Tibial nerve (tissue), 4 donors: Measurements from ENCODE around the gene ITGA8. TPM values are rescaled to one million over a fixed set of nuclear protein-coding genes. Genes with fewer than 3 reads are reported as not detected.

ENCODE experiments used
- DNase-seq, 2 donors: peaks; one replicate each; pipeline ENCODE4 v3.0.0-alpha.2; 2019; ENCODE audit warnings: low spot score in 2 of 2
- H3K27ac ChIP-seq, 4 donors: fragments of 200-600 bp; sonication (generic) in 3 of 4; one replicate each; pipeline ENCODE4 v1.5.1; 2017 to 2019; ENCODE audit warnings: mild to moderate bottlenecking in 1 of 4
- H3K27me3 ChIP-seq, 2 donors: fragments of 200-600 bp; sonication (generic) in 1 of 2; one replicate each; pipeline versions ENCODE4 v1.5.1 to v1.6.0; 2017 to 2019
- H3K36me3 ChIP-seq, 3 donors: fragments of 200-600 bp; sonication (generic); one replicate each; pipeline ENCODE4 v1.5.1; 2018 to 2019
- H3K4me1 ChIP-seq, 4 donors: fragments of 200-600 bp; sonication (generic) in 3 of 4; one replicate each; pipeline ENCODE4 v1.5.1; 2017 to 2019
- H3K4me3 ChIP-seq, 4 donors: fragments of 200-600 bp; sonication (generic) in 3 of 4; one replicate each; pipeline ENCODE4 v1.5.1; 2017 to 2019; ENCODE audit warnings: mild to moderate bottlenecking in 1 of 4, moderate library complexity in 1 of 4
- H3K9me3 ChIP-seq, 4 donors: fragments of 200-600 bp; sonication (generic) in 3 of 4; one replicate each; pipeline ENCODE4 v1.5.1; 2017 to 2019
- CTCF ChIP-seq, 5 experiments: fragments of 200-600 bp in 3 of 5; fragments of 450-650 bp in 2 of 5; sonication (generic) in 3 of 5; IDR thresholded peaks; one replicate each; pipeline ENCODE4 v1.5.1; 2016 to 2019; ENCODE audit warnings: antibody characterized with exemption in 5 of 5, mild to moderate bottlenecking in 3 of 5, moderate library complexity in 2 of 5
- EP300 ChIP-seq, 2 donors: sonication (generic); formaldehyde crosslinking; IDR thresholded peaks; one replicate each; pipeline ENCODE4 v1.6.1; 2017; ENCODE audit warnings: antibody characterized with exemption in 2 of 2, mild to moderate bottlenecking in 1 of 2
- POLR2A ChIP-seq, 2 donors: fragments of 450-650 bp; IDR thresholded peaks; one replicate each; pipeline ENCODE4 v1.6.1; 2017; ENCODE audit warnings: antibody characterized with exemption in 2 of 2, mild to moderate bottlenecking in 2 of 2, moderate library complexity in 2 of 2
- WGBS, 2 donors: methylation state at CpG; one replicate each; pipeline ENCODE4 v1.1.5; 2018; 5-methylcytosine and 5-hydroxymethylcytosine counted together
- total RNA-seq, 4 donors: library from RNA; depleted of rRNA; stranded (reverse); fragments of >200 nt; gene quantifications; one replicate each; pipeline ENCODE4 v1.1.0, GENCODE V29; 2016

Gene ITGA8
- total RNA-seq, 4 donors from 2014 or later: 1.5 to 8.7 (median 4.3) TPM

DNA sequence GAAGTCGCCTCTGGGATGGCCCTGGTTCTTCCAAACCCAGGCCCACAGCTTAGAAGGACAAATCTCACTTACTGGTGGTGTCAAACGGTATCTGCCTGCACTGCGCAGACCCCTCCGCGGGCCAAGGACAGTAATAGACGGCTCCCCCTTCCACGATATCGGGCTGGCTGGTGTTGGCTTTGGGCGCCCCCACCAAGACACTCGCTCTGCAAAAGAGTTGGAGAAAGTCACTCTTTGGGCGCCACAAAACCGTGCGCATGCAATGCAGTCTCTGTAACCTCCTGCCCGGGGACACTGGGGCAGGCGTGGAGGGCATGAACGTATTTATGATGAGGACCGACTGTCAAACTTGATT is 1.1 kb downstream of the ITGA8 start:
- no peaks in the 10 kb centered on the region for H3K36me3 ChIP-seq
- H3K9me3 ChIP-seq: no peaks in the 10 kb centered on the region
- H3K4me3 ChIP-seq: peak overlapping the region in 2 of 4 donors; percentile 40 to 51
- peaks cover 0 to 27% of the 10 kb centered on the region in 2 donors for H3K27me3 ChIP-seq
- no peak for DNase-seq
- H3K4me1 ChIP-seq: peaks cover 0 to 18% (median 0%) of the 10 kb centered on the region in 4 donors
- 27 to 41% methylated on average over 11 to 12 of the region's 17 CpGs for WGBS, 2 donors
- H3K27ac ChIP-seq: no peak overlapping the region
- TF ChIP-seq EP300 (IDR thresholded peaks at IDR 0.05): no peak
- no peak for TF ChIP-seq CTCF (IDR thresholded peaks at IDR 0.05)
- TF ChIP-seq POLR2A (IDR thresholded peaks at IDR 0.05): no peak

- DNase-seq: no peak
- H3K36me3 ChIP-seq: no peaks in the 10 kb centered on the region
- peaks cover 0 to 15% (median 0%) of the 10 kb centered on the region in 4 donors for H3K4me1 ChIP-seq
- H3K9me3 ChIP-seq: no peaks in the 10 kb centered on the region
- TF ChIP-seq POLR2A (IDR thresholded peaks at IDR 0.05) (no peak), CTCF (IDR thresholded peaks at IDR 0.05) (peak in 4 of 5 experiments; percentile 18 to 36 (median 20)), EP300 (IDR thresholded peaks at IDR 0.05) (no peak)
- no peak overlapping the region for H3K4me3 ChIP-seq
- peaks cover 0 to 27% of the 10 kb centered on the region in 2 donors for H3K27me3 ChIP-seq
- no peak overlapping the region for H3K27ac ChIP-seq
- 58 to 66% methylated on average over 5 of the region's 5 CpGs for WGBS, 2 donors
These were observed 4.0 kb downstream of the ITGA8 start for GRCh38 chr10:15715619-15716227.

GRCh38 chr10:15714847-15715246 is 4.9 kb downstream of the ITGA8 start:
- Histone ChIP-seq H3K9me3 (no peaks in the 10 kb centered on the region), H3K36me3 (no peaks in the 10 kb centered on the region), H3K4me1 (peaks cover 0 to 11% (median 0%) of the 10 kb centered on the region in 4 donors), H3K27ac (no peak overlapping the region), H3K27me3 (peaks cover 0 to 22% of the 10 kb centered on the region in 2 donors), H3K4me3 (no peak overlapping the region)
- no peak for DNase-seq
- WGBS, 2 donors: 84 to 92% methylated on average over 5 of the region's 5 CpGs
- TF ChIP-seq EP300 (IDR thresholded peaks at IDR 0.05) (no peak), CTCF (IDR thresholded peaks at IDR 0.05) (no peak), POLR2A (IDR thresholded peaks at IDR 0.05) (no peak)

DNA sequence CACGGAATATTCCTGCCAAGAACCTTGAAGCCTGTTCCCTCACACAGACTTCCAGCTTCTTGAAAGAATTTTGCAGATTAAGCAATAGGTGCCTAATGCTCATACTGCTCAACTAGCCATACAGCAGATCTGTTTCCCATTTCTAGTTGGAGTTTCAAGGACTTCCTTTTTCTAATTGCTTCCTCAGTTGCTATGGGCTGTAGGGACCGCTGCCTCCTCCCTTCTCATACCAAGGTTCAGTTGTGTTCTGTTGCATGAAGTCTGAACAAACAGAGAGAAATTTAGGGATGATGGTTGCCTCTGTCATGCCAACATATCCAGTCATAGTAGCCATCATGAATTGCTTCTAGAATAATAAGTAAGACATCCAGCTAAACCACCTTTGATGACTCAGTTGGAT is 6.8 kb downstream of the ITGA8 start:
- no peaks in the 10 kb centered on the region for H3K4me1 ChIP-seq
- no peak overlapping the region for H3K27ac ChIP-seq
- TF ChIP-seq POLR2A (IDR thresholded peaks at IDR 0.05) (no peak), CTCF (IDR thresholded peaks at IDR 0.05) (no peak), EP300 (IDR thresholded peaks at IDR 0.05) (no peak)
- H3K27me3 ChIP-seq: peaks cover 0 to 2% of the 10 kb centered on the region in 2 donors
- DNase-seq: no peak
- no peak overlapping the region for H3K4me3 ChIP-seq
- WGBS, 2 donors: 54 to 74% methylated on average over 2 of the region's 2 CpGs
- H3K9me3 ChIP-seq: no peaks in the 10 kb centered on the region
- H3K36me3 ChIP-seq: no peaks in the 10 kb centered on the region

GRCh38 chr10:15710455-15710854 is 9.3 kb downstream of the ITGA8 start:
- TF ChIP-seq EP300 (IDR thresholded peaks at IDR 0.05) (no peak), CTCF (IDR thresholded peaks at IDR 0.05) (no peak), POLR2A (IDR thresholded peaks at IDR 0.05) (no peak)
- DNase-seq: no peak

More at GRCh38 chr10:15710455-15710854, 9.3 kb downstream of the ITGA8 start:
- Histone ChIP-seq H3K36me3 (no peaks in the 10 kb centered on the region), H3K27ac (no peak overlapping the region), H3K4me3 (no peak overlapping the region), H3K4me1 (no peaks in the 10 kb centered on the region), H3K27me3 (no peaks in the 10 kb centered on the region), H3K9me3 (no peaks in the 10 kb centered on the region)
- 84 to 90% methylated on average over 5 of the region's 5 CpGs for WGBS, 2 donors
